CMK (cell line): Measurements from ENCODE around the gene GAPT.
A peak's percentile ranks its signal among the peaks of the same experiment; 100 is the strongest.

Experiments used
- DNase-seq: peaks from one replicate; pipeline ENCODE4 v3.0.0-alpha.2; 2010; ENCODE audit warnings: low read depth

The GAPT gene

DNA sequence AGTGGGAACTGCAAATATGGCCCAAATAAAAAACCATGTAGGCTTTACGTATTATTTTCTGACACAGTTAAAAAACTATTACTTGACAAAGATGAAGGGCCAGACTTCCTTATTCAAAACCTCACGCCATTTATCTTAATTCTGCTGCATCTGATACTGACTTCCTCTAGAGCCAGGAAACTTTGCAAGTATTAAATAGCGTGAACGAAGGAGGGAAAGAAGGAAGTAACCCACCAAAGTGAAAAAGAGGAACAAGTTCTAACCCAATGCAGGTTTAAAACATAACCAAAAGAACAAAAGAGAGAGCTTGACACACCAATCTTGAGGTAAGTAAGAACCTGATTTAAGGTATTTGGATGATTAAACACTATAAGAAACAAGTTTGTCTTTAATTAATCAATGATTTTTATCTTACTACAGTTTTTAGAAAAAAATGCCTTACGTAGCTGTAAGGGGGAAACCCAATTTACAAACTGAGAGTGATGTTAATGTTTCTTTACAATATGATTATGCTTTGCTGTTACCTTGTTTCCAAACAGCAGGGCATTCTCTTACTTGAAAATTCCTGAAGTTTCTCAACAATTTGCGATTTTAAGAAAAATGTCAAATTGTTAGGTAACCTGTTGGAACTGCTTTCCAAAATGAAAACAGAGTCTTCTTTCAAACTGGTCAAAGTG, at the start of gene GAPT:
Gene GAPT (plus strand): TSS at position 220 of the 677 bp plus-strand sequence. CDS start 3,102 bp downstream, outside the sequence.
- DNase-seq: no peak

DNA sequence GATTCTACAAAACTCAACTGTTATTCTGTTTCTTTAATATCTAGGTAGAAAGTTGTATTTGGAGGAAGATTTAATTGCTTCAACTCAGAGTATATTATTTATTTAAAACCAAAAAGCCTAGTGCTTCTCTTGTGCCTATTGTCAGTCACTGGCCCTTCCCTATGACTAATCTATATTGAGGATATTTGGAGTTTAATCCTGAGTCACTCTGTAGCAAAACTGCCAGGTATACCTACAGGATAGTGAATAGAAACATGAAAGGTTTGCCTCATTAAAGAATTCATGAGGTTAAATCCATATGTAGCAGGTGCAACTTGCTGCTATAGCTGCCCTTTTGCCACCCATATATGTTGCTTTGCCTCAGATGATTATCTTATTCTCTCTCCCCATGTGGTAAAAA, 46.4 kb upstream of the GAPT start:
- DNase-seq: no peak

DNA sequence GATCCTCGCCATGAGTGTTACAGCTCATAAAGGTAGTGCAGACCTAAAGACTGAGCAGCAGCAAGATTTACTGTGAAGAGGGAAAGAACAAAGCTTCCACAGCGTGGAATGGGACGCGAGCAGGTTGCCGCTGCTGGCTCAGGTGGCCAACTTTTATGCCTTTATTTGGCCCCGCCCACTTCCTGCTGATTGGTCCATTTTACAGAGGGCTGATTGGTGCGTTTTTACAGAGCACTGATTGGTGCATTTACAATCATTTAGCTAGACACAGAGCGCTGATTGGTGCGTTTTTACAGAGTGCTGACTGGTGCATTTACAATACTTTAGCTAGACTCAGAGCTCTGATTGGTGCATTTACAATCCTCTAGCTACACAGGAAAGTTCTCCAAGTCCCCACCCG, 45.2 kb upstream of the GAPT start:
- no peak for DNase-seq

DNA sequence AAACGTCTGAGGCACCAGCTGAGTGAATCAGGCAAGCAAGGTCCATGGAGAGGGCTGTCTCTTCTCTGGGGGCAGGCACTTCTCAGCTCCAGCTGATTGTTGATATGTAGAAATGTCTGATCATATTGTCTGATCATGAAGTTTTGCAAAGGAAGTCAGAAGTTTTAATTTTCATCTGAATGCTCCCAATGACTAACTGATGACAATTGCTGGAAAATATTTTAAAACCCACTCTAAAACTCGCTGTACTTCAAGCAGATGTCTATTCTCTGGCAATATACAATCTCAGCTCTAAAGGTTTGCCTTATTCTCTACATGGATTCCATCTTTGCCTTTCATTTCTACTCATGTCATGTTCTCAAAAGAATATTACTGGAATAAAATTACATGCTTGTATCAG, 44.0 kb upstream of the GAPT start:
- no peak for DNase-seq

DNA sequence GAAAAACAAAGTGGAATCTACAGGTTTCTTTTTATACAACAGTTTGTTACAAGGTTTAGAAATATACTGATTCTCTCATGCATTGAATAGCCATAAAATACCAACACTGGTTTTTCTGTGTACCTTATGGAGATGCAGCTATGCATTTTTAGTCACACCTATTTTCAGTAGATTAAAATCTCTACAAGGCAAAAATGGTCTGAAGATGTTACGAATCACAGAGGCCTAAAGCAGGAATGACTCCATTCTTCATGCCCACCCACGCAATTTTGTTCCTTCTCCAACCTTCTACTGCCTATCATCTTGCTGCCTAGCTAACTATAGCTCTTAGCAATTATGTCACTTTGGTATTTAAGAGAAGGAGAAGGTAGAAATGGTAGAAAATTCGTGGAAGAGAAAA, 41.2 kb upstream of the GAPT start:
- no peak for DNase-seq

DNA sequence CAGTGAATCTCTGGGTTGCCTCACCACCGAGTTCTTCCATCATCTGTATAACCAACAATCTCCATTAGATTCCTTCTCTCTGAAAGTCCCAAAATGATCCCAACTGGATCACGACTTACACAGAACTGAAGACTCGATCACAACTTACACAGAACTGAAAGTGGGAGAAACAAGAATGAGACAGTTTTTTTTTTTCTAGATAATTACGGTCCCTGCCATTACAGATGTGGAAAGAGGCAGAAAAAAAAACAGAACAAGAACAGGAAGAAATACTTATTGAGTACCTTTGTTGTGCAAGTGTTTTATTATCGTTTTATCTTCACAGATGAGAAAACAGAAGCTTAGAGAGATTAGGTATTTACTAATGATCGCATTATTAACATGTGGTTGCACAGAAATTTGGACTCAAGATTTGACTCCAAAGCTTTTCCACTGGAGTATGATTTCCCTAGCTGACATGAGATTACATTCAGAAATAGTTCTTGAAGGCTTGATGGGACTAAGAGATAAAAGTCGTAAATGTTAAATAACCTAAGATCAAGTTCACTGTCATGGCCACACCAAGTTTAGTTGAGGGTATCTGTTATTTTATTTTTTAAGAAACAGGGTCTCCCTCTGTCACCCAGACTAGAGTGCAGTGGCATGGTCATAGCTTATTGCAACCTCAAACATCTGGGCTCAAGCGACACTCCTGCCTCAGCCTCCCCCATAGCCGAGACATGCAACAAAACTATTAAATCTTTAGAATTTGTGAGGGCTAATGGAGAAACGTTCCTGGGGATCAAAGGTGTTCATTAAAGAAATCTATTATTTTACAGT, 40.2 kb upstream of the GAPT start:
- DNase-seq: no peak

DNA sequence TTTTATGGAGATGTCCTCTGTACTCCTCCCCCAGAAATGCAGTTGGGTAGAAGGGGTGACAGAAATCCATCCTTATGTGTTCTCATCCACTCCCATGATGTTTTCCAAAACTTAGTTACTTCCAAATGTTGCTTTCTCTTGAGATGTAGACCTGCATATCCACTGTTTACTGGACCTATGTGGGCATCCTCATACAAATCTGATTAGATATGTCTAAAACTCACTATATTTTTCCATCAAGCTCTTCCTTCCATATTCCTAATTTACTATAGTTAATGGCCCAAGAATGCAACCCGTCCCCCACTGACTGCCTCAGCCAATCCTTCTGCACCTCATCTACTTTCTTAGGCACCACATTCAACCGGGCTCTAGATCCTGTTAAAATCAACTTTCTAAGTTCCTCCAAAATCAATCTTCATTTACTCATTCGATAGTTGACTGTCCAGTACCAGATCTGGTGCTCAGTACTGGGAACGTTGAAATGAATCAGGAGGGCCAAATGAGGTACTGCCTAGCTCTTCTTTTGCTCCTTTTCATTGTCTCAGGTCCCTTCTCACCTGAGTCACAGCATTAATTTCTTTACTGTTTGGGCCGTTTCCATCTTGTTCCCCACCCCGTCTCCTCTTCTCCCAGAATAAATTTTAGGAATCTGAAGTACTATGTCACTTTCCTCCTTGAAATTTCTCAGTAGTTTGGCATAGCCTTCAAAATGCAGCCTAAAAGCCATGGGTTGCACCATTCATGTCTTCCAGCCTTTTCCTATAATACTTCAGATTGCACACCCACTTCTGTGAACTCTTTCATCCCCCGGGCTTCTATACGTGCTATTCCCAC, 39.3 kb upstream of the GAPT start:
- DNase-seq: no peak

DNA sequence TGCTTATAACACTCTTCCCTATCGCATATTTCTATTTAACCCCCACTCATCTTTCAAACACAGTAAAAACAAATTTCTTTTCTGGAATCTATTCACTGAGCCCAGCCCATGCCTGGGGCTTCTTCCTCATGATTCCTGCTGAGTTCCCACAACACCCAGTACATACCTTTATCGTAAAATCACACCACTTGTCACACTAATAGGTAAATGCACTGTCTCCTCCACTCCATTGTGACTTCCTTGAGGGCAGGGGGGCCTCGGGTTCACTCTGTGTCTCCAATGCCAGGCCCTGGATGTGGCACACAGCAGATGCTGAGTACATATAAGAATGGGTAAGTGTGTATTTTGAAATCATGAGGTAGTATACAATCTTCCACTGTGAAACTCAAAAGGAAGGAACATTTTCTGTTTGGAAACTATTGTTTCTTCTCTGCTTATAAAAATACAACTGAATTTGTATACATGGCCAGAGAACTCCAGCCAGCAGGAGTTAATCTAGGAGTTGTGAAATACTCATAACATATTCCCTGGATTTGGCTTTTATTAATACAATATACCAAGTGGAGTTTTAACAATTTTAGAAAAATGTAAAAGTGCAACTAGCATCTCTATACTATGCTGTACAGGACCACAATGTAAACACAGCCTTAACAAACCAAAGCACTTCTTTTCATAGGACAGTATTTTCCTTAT, 38.5 kb upstream of the GAPT start:
- no peak for DNase-seq

DNA sequence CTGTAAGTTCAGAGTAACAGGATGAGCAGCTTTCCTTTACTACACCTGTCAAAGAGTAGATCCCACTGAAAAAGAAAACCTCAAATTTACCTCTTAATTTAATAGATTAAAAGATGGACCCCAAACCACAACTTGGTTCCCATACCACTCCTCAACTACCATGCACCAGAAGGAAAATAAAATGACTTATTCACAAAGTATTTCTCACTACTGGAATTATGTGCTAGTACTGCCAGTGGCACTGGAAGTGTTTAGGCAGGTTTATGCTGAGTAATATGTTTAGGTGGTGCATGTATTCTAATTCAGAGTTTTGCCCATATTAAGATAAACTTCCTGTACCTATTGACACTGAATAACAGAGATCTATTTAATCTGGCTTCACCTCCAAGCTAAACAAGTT, 37.9 kb upstream of the GAPT start:
- no peak for DNase-seq

DNA sequence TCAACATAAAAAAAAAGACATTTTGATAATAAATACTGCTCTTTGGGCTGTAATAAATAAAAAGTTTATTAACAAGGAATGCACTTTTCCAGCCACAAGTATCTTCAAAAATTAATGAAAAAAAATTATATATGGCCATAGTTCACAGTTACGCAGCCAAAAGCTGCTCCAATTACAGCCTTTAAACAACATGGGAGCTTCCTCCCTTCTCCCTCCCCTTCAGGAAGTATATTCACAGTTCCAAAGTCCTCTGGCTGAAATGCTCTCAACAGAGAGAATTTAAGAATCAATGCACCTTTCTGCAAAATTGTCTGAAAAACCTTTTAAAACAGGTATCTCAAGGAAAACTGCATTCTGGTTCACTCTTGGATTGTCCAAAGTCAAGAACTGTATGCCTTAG, 37.2 kb upstream of the GAPT start:
- DNase-seq: no peak

DNA sequence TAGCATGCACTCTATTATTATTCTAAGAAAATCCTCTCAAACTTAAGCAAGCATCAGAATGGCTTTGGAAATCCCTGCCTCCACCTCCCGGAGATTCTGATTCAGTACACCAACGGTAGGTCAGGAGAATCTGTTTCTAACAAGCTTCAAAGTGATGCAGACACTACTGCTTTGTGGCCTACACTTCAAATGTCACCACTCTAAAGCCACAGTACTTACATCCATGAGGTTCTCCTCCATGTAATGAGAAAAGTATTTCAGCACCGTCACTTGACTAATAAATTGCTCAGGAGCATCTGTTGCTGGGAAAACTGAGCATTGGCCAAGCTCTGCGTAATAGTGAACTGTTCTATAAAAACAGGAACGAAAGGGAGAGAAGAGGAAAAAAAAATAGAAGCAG, 36.2 kb upstream of the GAPT start:
- DNase-seq: no peak

DNA sequence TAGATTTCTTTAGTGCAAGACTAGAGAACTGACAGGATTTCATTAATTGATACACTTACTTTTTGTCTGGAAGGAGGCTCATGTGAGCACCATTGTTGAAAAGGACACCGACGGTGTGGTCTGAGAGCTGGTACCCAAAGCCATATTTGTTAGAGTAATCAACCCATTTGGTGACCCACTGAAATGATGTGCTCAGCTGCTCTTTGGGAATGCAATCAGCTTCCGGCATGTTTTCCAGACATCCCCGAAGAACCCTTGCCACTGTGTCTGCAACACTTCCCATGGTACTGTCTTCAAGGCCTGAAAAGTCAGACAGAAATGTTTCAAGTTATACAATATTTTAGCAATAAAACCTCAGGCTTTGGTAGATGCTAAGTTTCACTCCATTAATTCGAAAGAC, 35.8 kb upstream of the GAPT start:
- no peak for DNase-seq

DNA sequence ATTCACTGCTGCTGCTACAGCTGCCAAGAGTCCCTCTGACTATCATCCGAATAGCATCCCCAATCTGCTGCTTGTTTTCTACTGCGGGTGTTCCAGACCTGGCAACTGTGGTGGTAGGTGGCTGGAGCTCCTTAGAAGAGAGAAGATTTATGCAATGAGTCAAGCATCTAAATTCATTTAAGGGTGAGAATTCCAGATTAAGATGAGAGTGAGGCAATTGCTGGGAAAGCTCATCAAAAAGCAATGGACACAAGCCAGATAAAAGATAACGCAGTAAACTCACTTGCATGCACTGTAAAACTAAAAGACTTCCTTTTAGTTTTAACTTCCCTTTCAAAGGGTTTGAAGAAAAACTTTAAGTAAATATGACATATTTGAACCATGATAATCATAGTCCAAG, 35.2 kb upstream of the GAPT start:
- DNase-seq: no peak

DNA sequence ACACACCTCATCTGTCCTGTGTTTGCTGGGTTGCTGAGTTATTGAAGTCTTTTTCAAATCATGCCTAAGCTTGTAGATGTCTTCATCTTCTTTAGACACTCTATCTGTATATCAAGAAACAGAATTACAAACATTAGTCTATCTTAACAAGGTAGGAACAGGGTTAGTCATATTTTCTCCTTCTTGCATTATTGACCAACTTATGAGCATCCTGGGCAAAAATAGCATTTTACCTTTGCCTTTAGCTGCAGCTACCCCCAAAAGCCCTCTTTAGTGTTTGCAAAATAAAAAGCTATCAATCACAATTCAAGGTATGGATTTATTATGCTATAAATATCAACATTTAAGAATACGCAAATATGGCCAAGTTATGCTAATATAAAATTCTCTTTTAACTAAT, 34.7 kb upstream of the GAPT start:
- DNase-seq: no peak

DNA sequence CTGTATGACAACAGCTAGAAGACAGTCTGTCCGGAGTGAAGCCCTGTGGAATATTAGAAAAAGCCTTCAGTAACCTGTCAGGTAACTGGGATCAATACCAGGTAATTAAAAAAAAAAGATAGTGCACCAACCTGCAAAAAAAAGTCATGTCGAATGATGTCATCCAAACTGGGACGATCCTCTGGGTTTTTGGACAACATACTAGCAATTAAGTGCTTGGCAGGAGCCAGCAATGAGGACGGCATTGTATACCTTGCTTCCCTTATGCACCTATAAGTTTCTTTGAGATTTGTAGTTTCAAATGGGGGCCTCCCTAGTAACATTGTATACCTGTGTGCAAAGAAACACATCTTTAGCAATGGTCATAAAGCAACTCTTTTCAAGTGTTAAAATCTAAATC, 34.2 kb upstream of the GAPT start:
- no peak for DNase-seq

DNA sequence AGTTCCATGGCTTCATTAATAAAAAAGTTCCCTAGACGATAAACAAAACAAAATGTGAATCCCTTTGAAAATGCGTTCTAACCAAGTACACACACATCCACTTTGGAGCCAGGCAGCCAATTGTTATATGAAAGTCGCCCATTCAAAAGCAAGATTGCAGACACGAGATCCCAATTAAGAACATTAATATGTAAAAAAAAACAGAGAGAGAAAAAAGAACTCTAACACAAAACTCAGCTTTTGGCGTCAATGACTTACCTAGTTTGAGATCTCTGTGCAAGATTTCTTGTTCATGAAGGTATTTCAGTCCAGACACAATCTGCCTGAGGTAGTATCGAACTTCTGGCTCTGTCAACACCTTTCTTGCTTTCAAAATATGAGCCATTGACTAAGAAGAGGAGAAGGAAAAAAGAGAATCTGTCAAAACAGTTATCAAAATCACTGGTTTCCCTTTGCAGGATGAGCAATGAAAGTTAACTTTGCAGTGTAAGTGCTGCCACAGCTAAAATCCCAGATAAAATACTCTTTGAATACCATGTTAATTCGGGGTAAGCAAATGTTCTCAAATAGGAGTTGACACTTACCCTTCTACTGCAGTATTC, 33.0 kb upstream of the GAPT start:
- DNase-seq: no peak

DNA sequence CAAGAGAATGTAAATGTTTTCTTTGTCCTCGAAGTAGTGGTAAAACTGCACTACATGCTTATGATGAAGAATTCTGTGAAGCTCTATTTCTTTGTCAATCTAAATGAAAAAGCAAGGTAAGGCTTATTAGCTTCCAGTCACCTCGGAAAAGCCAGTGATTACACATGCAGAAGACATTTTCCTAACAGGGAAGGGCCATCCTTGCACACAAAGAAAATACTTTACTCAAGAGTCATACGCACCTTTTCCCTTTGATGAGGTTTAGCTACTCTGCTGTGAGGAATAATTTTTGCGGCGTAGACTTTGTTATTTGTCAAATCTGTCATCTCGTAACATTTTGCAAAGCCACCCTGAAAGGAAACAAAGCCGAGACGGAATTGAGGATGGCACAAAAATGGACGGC, 32.5 kb upstream of the GAPT start:
- no peak for DNase-seq

DNA sequence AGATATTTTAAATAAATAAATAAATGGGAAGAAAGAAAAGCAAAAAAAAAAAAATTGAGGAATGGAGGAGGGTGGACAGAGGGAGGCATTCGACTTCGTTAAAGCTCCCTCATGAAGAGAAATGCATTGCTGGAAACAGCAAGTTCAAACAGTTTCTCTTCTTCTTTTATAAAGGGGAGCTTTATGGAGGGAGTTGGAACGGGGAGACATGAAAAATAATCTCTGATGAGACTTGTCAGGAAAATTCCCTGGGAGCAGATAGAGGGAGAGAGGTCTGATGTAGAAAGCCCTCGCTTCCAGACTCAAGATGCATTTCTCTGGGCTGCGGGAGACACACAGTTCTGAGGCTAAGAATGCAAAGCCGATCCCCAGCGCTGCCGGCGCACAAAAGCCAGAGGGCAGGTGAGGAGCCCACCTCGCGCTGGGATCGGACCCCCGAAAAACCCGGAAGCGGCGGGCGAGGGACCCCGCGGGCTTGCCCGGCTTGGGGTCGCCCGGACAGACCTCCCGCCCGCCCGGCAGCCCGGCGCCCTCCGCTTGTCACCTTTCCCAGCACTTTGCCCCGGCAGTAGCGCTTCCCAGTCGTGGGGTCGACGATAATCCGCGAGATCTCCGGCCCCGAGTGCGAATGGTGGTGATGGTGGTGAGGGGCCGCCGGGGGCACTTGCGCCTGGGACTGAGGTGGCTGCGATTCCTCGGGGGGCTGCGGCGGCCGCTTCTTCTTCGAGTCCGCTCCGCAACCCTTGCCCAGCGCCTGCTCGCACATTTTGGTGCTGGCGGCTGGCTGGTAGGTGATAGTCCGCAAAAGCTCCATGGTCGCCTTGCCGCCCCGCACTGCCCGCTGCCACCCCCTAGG, 31.9 kb upstream of the GAPT start:
- DNase-seq: no peak

DNA sequence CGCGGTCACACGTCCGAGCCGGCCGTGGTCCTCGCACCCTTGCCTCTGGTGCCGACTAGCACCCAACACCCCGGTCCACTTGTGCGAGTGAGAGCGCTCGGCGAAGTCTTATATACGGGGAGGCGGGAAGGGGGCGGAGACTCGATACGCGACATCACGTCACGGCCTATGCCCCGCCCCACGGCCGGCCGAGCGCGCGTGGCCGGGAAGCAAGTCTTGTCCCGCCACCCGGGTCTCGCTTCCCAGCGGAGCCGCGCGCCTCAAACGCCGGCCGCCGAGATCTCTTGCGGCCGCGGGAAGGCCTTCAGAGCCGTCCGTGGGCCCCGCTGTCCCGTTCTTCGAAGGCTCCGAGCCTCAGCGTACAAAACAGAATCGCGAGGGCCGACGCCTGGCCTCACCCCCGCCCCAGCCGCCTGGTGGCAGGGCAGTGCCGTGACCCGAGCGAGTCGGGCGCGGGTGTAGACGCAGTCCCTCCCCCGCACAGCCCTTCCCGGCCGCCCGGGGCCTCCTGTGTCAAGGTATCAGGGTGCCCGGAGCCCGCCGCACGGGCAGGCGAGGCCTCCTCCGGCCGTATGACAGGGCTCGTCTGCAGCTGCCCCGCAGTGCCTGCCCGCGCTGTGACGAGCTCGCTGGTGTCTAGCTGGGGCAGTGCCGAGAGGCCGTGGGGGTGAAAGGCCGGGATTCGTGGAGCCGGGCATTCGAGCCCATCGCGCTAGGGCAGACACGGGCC, 31.1 kb upstream of the GAPT start, which contains the start of gene PLK2:
Gene PLK2 (minus strand): TSS at position 85 of the 730 bp plus-strand sequence. CDS start 127 bp downstream, outside the sequence.
- no peak for DNase-seq

DNA sequence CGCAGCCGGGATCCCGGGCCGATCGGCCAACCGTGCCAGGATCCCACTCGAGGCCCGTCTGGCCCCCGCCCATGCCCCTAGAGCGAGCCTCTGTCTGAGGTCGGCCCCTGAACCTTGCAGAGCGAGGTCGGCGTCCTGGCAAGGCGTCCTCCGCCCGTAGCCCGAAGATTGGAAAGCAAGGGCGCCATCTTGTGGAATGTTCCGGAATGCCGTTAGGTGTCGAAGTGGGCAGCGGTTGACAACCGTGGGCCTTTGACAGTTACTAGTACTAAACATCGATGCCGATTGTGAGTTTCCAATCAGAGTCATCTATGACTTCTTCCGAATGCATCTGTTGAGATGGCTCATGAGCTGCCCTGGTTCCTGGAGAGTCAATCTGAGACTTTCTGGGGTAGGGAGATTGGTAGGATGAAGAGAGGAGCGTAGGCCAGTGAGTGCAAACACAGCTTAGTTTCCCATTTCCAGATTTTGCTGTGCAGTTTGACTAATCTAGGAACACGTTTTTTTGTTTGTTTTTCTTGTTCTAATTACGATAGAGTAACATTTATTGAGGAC, 30.4 kb upstream of the GAPT start:
- peak; percentile 27 for DNase-seq
